K562 (cell line): ENCODE measurements around the gene GABPB2. TPM values are rescaled to one million over a fixed set of nuclear protein-coding genes. Genes with fewer than 3 reads are reported as not detected.

ENCODE experiments used
- DDX20 ChIP-seq: fragments of 450-650 bp; IDR thresholded peaks from 2 replicates; pipeline ENCODE4 v1.6.1; 2016; ENCODE audit warnings: missing genetic modification characterization, low read depth, mild to moderate bottlenecking, missing compliant biosample characterization, moderate library complexity
- MTA1 ChIP-seq: fragments of 450-650 bp; IDR thresholded peaks from 2 replicates; pipeline ENCODE4 v1.6.1; 2017; ENCODE audit warnings: borderline replicate concordance
- NR2C1 ChIP-seq, 2 experiments: fragments of 450-650 bp; IDR thresholded peaks; 2 replicates each; pipeline ENCODE4 v1.6.1; 2017; ENCODE audit warnings: mild to moderate bottlenecking in 2 of 2, antibody characterized with exemption in 1 of 2, inconsistent platforms in 1 of 2, missing compliant biosample characterization in 1 of 2, missing genetic modification characterization in 1 of 2
- RBM17 ChIP-seq: fragments of 200-400 bp; formaldehyde crosslinking; IDR thresholded peaks from 2 replicates; pipeline ENCODE4 v1.6.1; 2017; ENCODE audit warnings: low read depth, mild to moderate bottlenecking, low read length, borderline replicate concordance
- SIX5 ChIP-seq, 2 experiments: IDR thresholded peaks; 2 replicates each; pipeline ENCODE4 v1.6.1; 2011; ENCODE audit warnings: low read length in 2 of 2, borderline replicate concordance in 1 of 2, low read depth in 1 of 2, mild to moderate bottlenecking in 1 of 2, moderate library complexity in 1 of 2; ENCODE audit not compliant: insufficient read depth in 1 of 2
- SLC30A9 ChIP-seq: fragments of 250-450 bp; sonication (Bioruptor Pico); IDR thresholded peaks from 2 replicates; pipeline ENCODE4 v1.8.0; 2022; ENCODE audit warnings: mild to moderate bottlenecking, moderate library complexity
- TGIF2 ChIP-seq: sonication (generic); formaldehyde crosslinking; IDR thresholded peaks from 2 replicates; pipeline ENCODE4 v1.8.1; 2022; ENCODE audit warnings: mild to moderate bottlenecking, missing genetic modification reagents, moderate library complexity
- ZBTB8A ChIP-seq: fragments of 450-650 bp; IDR thresholded peaks from 2 replicates; pipeline ENCODE4 v1.6.1; 2018; ENCODE audit warnings: mild to moderate bottlenecking, moderate library complexity; ENCODE audit not compliant: partially characterized antibody
- ZC3H4 ChIP-seq: sonication (generic); formaldehyde crosslinking; IDR thresholded peaks from 2 replicates; pipeline ENCODE4 v1.9.0; 2021; ENCODE audit warnings: missing genetic modification reagents, borderline replicate concordance
- ZNF398 ChIP-seq: fragments of 250-450 bp; sonication (Bioruptor Pico); IDR thresholded peaks from 2 replicates; pipeline ENCODE4 v1.8.0; 2021; ENCODE audit warnings: moderate library complexity, mild to moderate bottlenecking, inconsistent platforms
- polyA plus RNA-seq, 8 experiments: library from polyadenylated mRNA; depleted of rRNA in 4 of 8; stranded (reverse) in 5 of 8; unstranded in 3 of 8; fragments of >200 nt; fragmentation: Nextera tagmentation in 2 of 8; fragmentation: Illumina TruSeq in 1 of 8; extraction: Ambion mirVana in 2 of 8; extraction: Trizol in 1 of 8; gene quantifications; 2 replicates each; pipeline versions ENCODE4 v1.2.1 to v1.2.3, GENCODE V29; 2011 to 2014; ENCODE audit warnings: inconsistent platforms in 1 of 8, missing spikeins in 1 of 8
- total RNA-seq, 7 experiments: library from RNA; depleted of rRNA in 6 of 7; stranded (reverse); fragments of >200 nt in 6 of 7; fragmentation: Illumina TruSeq in 2 of 7; extraction: Trizol in 2 of 7; gene quantifications; 2 replicates each; pipeline versions ENCODE4 v1.2.1 to v1.2.3, GENCODE V29; 2011 to 2021; ENCODE audit warnings: low replicate concordance in 1 of 7

GABPB2 gene
- total and polyA plus RNA-seq, 9 of the 15 experiments (the other 6 are each of a cell fraction or from before 2014, with no cell fraction given): 2.2 to 13.3 (median 6.1) TPM

GRCh38 chr1:151134396-151134795 is 63.8 kb downstream of the GABPB2 start (continued):
- TF ChIP-seq ZBTB8A: no peak
- TF ChIP-seq DDX20 (tag): no peak
- no peak for TF ChIP-seq SIX5 (IDR thresholded peaks at IDR 0.05; ENCODE audit: borderline replicate concordance in 1 of 2, insufficient read depth in 1 of 2, low read depth in 1 of 2, low read length in 2 of 2)
- TF ChIP-seq RBM17: no peak
- TF ChIP-seq TGIF2 (CRISPR knock-in tag): no peak
- no peak for TF ChIP-seq ZC3H4 (CRISPR knock-in tag)
- TF ChIP-seq NR2C1 (IDR thresholded peaks at IDR 0.05): no peak
- no peak for TF ChIP-seq NR2C1 (tag; IDR thresholded peaks at IDR 0.05)
- TF ChIP-seq MTA1: no peak
- no peak for TF ChIP-seq SLC30A9
- TF ChIP-seq ZNF398: no peak
